ENCODE results near the gene ASTN2. TPM values are rescaled to one million over a fixed set of nuclear protein-coding genes. Genes with fewer than 3 reads are reported as not detected.

The ASTN2 gene
- total and polyA plus RNA-seq, 10 of the 15 experiments (the other 5 are each of a cell fraction or from before 2014, with no cell fraction given) = 1.4 to 15.7 (median 7.0) TPM

DNA sequence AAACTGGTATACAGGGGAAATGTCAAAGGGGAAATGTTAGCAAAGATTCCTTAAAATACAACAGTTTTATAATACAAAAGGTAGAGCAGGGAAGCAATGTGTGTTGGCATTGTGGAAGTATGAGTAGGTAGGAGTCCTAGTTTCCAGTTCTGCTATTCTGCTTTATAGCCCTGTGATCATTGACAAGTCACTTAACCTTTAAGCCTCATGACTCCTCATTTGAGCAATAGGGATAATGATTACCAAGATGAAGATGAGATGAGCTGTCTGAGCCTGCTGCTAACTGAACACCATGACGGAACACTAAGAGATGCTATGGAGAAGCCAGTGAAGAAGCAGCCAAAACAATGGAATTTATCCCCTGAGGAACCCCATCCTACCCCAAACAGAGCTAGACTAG is 1009.5 kb downstream of the ASTN2 start (continued):
- TF ChIP-seq, protein P1, sequence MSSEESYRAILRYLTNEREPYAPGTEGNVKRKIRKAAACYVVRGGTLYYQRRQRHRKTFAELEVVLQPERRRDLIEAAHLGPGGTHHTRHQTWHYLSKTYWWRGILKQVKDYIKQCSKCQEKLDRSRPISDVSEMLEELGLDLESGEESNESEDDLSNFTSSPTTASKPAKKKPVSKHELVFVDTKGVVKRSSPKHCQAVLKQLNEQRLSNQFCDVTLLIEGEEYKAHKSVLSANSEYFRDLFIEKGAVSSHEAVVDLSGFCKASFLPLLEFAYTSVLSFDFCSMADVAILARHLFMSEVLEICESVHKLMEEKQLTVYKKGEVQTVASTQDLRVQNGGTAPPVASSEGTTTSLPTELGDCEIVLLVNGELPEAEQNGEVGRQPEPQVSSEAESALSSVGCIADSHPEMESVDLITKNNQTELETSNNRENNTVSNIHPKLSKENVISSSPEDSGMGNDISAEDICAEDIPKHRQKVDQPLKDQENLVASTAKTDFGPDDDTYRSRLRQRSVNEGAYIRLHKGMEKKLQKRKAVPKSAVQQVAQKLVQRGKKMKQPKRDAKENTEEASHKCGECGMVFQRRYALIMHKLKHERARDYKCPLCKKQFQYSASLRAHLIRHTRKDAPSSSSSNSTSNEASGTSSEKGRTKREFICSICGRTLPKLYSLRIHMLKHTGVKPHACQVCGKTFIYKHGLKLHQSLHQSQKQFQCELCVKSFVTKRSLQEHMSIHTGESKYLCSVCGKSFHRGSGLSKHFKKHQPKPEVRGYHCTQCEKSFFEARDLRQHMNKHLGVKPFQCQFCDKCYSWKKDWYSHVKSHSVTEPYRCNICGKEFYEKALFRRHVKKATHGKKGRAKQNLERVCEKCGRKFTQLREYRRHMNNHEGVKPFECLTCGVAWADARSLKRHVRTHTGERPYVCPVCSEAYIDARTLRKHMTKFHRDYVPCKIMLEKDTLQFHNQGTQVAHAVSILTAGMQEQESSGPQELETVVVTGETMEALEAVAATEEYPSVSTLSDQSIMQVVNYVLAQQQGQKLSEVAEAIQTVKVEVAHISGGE (CRISPR knock-in tag; IDR thresholded peaks at IDR 0.05) = no peak
- no peak for TF ChIP-seq NBN (IDR thresholded peaks at IDR 0.05)
- TF ChIP-seq PAX5 (IDR thresholded peaks at IDR 0.05; ENCODE audit: borderline replicate concordance, low read depth, low read length) = no peak
- no peak for TF ChIP-seq CHD4 (IDR thresholded peaks at IDR 0.05)

DNA sequence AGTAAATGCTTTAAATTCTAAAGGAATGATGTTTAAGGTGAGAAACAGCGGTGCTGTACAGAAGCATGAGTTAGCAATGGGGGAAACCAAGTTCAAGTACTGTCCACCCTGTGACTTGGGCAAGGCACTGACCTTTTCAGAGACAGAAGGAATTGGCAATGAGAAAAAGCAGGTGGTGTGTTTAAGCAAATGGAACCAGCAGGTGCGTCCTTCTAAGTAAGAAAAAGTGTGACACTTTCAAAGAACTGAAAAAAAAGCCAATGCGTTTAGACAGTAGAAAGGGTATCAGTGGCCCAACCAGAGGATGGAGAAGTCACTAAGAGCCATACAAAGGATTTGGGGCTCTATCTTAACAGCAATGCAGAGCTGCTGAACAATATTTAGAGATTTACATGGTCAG is 1010.6 kb downstream of the ASTN2 start:
- ChIA-PET SMC1A (ENCODE audit: uncharacterized antibody, unreplicated experiment) (no interaction called here), RAD21 (ENCODE audit: unreplicated experiment) (no interaction called here), CTCF (no interaction called here), POLR2A (no interaction called here)
- no peak overlapping the region for H3K9ac ChIP-seq (ENCODE audit: control insufficient read depth, insufficient read depth, low read length)
- BruUV-seq (replicated peaks) = no TSS peak
- intact Hi-C loops (cut with micrococcal nuclease; ENCODE audit: unreplicated experiment) = no loop called here
- FAIRE-seq (no peak), ATAC-seq (no peak), DNase-seq (ENCODE audit: low read depth, low spot score) (no peak)
- in situ Hi-C loops (cut with MboI) = no loop called here
- no peak overlapping the region for H2AFZ ChIP-seq (ENCODE audit: control insufficient read depth, low read depth, low read length)
- H3K36me3 ChIP-seq (ENCODE audit: control insufficient read depth in 2 of 2, insufficient read depth in 2 of 2, low read length in 1 of 2) = no peaks in the 10 kb centered on the region
- no peak overlapping the region for H3K27ac ChIP-seq (ENCODE audit: control insufficient read depth, insufficient read depth)
- no peaks in the 10 kb centered on the region for H3K27me3 ChIP-seq (replicated peaks in 1 of 2; ENCODE audit: control insufficient read depth in 2 of 2, insufficient read depth in 2 of 2, low read length in 1 of 2)
- TF ChIP-seq MTA3 (IDR thresholded peaks at IDR 0.05; ENCODE audit: borderline replicate concordance, low read length) = no peak
- TF ChIP-seq WRNIP1 (IDR thresholded peaks at IDR 0.05; ENCODE audit: borderline replicate concordance, low read depth, low read length) = no peak
- 59% methylated on average over 3 of the region's 3 CpGs for WGBS (ENCODE audit: insufficient coverage, insufficient replicate concordance, low lambda C conversion rate, missing lambda C conversion rate)
- H3K4me1 ChIP-seq (ENCODE audit: control insufficient read depth, insufficient read depth, low read length) = no peaks in the 10 kb centered on the region
- H3K9me3 ChIP-seq (replicated peaks; ENCODE audit: control insufficient read depth, insufficient read depth, low read length) = no peaks in the 10 kb centered on the region
- no peaks in the 10 kb centered on the region for H3K79me2 ChIP-seq (ENCODE audit: control insufficient read depth, insufficient read depth, low read length)
- no peak overlapping the region for H3K4me2 ChIP-seq (ENCODE audit: control insufficient read depth, insufficient read depth)
- H3K4me3 ChIP-seq = no peak overlapping the region
- no peaks in the 10 kb centered on the region for H4K20me1 ChIP-seq (ENCODE audit: control insufficient read depth, insufficient read depth)
